Neutrophil (primary cell): ENCODE data around the gene DKK3.

ENCODE experiments used
- H3K27ac ChIP-seq: fragments of 200-600 bp; sonication (generic); 2 replicates; pipeline ENCODE4 v1.5.1; 2016; ENCODE audit warnings: mild to moderate bottlenecking, moderate library complexity
- H3K27me3 ChIP-seq: fragments of 200-600 bp; sonication (generic); 2 replicates; pipeline ENCODE4 v1.6.0; 2016; ENCODE audit warnings: mild to moderate bottlenecking
- H3K36me3 ChIP-seq: fragments of 200-600 bp; sonication (generic); 2 replicates; pipeline ENCODE4 v1.5.1; 2017
- H3K4me1 ChIP-seq, 2 experiments: fragments of 200-600 bp in 1 of 2; sonication (generic) in 1 of 2; 1 replicate in 1 of 2; 2 replicates in 1 of 2; pipeline versions ENCODE4 v1.5.1 to v1.6.1; 2013 to 2016; ENCODE audit warnings: low read depth in 1 of 2, low read length in 1 of 2, mild to moderate bottlenecking in 1 of 2, moderate library complexity in 1 of 2; ENCODE audit not compliant: control insufficient read depth in 1 of 2, insufficient read depth in 1 of 2
- H3K4me3 ChIP-seq, 2 experiments: fragments of 200-600 bp in 1 of 2; sonication (generic) in 1 of 2; 1 replicate in 1 of 2; 2 replicates in 1 of 2; pipeline ENCODE4 v1.5.1; 2013 to 2016; ENCODE audit warnings: low read depth in 1 of 2, low read length in 1 of 2, mild to moderate bottlenecking in 1 of 2, moderate library complexity in 1 of 2
- H3K9me3 ChIP-seq: fragments of 200-600 bp; sonication (generic); 2 replicates; pipeline ENCODE4 v1.5.1; 2016
- TF ChIP-seq, protein P1 (sequence below): fragments of 200-600 bp; sonication (generic); IDR thresholded peaks from 2 replicates; pipeline ENCODE4 v1.5.1; 2016; ENCODE audit warnings: antibody characterized with exemption

The DKK3 gene

DNA sequence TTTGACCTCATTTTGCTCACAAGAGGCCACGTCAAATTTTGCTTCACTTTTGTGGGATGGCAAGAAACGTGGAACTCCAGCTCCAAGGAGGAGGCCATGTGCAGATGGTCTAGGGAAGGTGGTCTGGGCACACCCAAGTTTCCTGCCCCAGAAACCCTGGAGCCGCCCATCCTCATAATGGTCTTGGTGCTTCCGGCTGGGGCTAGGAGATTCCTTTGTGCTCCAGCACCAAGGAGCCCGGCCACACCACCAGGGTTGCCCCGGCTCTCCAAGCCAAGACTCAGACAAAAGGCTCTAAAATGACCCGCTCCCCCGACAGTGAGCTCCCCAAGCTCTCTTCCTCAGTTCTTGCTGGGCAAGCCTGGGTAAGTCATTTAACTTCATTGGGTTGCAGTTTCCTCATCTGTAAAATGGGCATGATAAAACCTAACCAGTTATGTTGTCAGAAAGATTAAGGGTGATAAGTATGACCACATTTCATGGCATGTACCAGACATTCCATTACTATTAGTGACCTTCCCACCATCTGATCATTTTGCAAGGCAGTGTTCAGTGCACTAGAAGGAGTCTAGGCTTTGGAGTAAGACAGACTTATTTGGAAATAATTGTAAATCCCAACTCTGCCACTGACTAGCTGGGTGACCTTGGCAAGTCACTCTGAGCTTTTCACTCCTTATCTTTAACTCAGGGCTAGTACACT lies 23.3 kb downstream of the DKK3 start:
- Histone ChIP-seq H3K27ac (no peak overlapping the region), H3K4me1 (no peaks in the 10 kb centered on the region), H3K4me3 (no peak overlapping the region), H3K9me3 (no peaks in the 10 kb centered on the region), H3K27me3 (peaks cover 2% of the 10 kb centered on the region), H3K36me3 (no peaks in the 10 kb centered on the region)
- TF ChIP-seq, protein P1, sequence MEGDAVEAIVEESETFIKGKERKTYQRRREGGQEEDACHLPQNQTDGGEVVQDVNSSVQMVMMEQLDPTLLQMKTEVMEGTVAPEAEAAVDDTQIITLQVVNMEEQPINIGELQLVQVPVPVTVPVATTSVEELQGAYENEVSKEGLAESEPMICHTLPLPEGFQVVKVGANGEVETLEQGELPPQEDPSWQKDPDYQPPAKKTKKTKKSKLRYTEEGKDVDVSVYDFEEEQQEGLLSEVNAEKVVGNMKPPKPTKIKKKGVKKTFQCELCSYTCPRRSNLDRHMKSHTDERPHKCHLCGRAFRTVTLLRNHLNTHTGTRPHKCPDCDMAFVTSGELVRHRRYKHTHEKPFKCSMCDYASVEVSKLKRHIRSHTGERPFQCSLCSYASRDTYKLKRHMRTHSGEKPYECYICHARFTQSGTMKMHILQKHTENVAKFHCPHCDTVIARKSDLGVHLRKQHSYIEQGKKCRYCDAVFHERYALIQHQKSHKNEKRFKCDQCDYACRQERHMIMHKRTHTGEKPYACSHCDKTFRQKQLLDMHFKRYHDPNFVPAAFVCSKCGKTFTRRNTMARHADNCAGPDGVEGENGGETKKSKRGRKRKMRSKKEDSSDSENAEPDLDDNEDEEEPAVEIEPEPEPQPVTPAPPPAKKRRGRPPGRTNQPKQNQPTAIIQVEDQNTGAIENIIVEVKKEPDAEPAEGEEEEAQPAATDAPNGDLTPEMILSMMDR: no peak

GRCh38 chr11:11984563-11984962 lies 23.9 kb downstream of the DKK3 start:
- Histone ChIP-seq H3K4me1 (no peaks in the 10 kb centered on the region), H3K36me3 (no peaks in the 10 kb centered on the region)

GRCh38 chr11:11983427-11983826 lies 25.0 kb downstream of the DKK3 start:
- TF ChIP-seq, protein P1: no peak
- no peak overlapping the region for H3K4me3 ChIP-seq
- no peaks in the 10 kb centered on the region for H3K27me3 ChIP-seq
- H3K27ac ChIP-seq: no peak overlapping the region
- H3K36me3 ChIP-seq: no peaks in the 10 kb centered on the region
- no peaks in the 10 kb centered on the region for H3K4me1 ChIP-seq
- no peaks in the 10 kb centered on the region for H3K9me3 ChIP-seq

More at GRCh38 chr11:11984563-11984962, 23.9 kb downstream of the DKK3 start:
- TF ChIP-seq, protein P1: no peak
- H3K4me3 ChIP-seq: no peak overlapping the region
- no peaks in the 10 kb centered on the region for H3K27me3 ChIP-seq
- H3K27ac ChIP-seq: no peak overlapping the region
- H3K9me3 ChIP-seq: no peaks in the 10 kb centered on the region

DNA sequence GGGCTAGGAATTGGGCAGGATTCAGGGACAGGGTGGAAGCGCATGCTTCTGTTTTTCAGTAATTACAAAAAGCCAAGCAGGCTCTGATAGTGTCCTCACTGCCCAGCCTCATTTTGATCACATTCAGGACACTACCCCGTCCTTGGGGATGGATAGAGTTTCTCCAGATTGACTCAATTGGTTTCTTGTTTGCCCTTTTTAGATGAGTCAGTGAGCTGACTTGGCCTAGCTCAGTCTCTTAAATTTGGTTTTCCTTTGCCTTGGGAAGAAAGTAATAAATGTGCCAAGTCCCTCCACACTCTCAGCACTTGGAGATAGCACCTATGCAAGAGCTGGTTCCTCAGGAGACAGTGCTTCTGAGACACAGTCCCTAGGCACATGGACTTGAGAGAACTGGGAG lies 25.5 kb downstream of the DKK3 start:
- Histone ChIP-seq H3K27me3 (no peaks in the 10 kb centered on the region), H3K4me3 (no peak overlapping the region), H3K4me1 (no peaks in the 10 kb centered on the region), H3K36me3 (no peaks in the 10 kb centered on the region), H3K27ac (no peak overlapping the region), H3K9me3 (no peaks in the 10 kb centered on the region)
- TF ChIP-seq, protein P1: no peak

DNA sequence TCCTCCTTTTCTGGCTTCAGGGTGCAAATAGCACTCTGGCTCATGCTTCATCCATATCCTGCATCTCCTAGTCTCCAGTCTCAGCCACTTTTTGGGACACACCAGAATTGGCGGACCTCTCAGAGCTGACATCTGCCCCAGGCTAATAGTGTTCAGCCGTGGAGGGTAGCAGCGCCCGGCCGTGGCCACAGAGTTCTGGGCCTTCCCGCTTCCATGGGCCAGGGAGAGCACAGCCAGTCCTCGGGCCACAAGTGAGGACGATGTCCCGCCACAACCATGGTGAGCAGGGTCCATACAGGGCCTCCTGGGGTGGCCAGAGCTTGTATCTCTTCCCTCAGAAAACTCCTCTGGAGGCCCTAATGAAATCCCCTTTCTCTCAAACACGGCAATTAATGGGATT lies 26.0 kb downstream of the DKK3 start:
- Histone ChIP-seq H3K27me3 (no peaks in the 10 kb centered on the region), H3K4me1 (no peaks in the 10 kb centered on the region), H3K4me3 (no peak overlapping the region), H3K27ac (no peak overlapping the region), H3K36me3 (no peaks in the 10 kb centered on the region), H3K9me3 (no peaks in the 10 kb centered on the region)
- TF ChIP-seq, protein P1: no peak
